Fibroblast of mammary gland (primary cell): ENCODE measurements around the gene LPO.

Experiments used
- DNase-seq: peaks from one replicate; pipeline ENCODE4 v3.0.0-alpha.2; 2010; ENCODE audit warnings: low read depth
- H3K4me3 ChIP-seq: 2 replicates; pipeline ENCODE4 v1.5.1; 2011; ENCODE audit warnings: low read depth, mild to moderate bottlenecking, low read length, moderate library complexity; ENCODE audit not compliant: control insufficient read depth
- CTCF ChIP-seq: conservative IDR thresholded peaks from 2 replicates; pipeline ENCODE4 v1.5.1; 2011; ENCODE audit warnings: low read depth, low read length, inconsistent platforms; ENCODE audit not compliant: control insufficient read depth, insufficient read depth

The LPO gene

GRCh38 chr17:58269557-58270291 is 31.3 kb downstream of the LPO start:
- DNase-seq = no peak
- TF ChIP-seq CTCF = no peak

GRCh38 chr17:58270476-58271215 is 32.3 kb downstream of the LPO start:
- DNase-seq = no peak
- no peak overlapping the region for H3K4me3 ChIP-seq
- TF ChIP-seq CTCF = no peak

More at GRCh38 chr17:58269557-58270291, 31.3 kb downstream of the LPO start:
- no peak overlapping the region for H3K4me3 ChIP-seq

- no peak overlapping the region for H3K4me3 ChIP-seq
- DNase-seq = no peak
- TF ChIP-seq CTCF = no peak
Measured at GRCh38 chr17:58271216-58271931, 33.0 kb downstream of the LPO start.

- no peak for DNase-seq
- no peak overlapping the region for H3K4me3 ChIP-seq
- no peak for TF ChIP-seq CTCF
Measured at GRCh38 chr17:58272367-58273280, 34.2 kb downstream of the LPO start.

GRCh38 chr17:58273453-58274104 is 35.2 kb downstream of the LPO start:
- no peak overlapping the region for H3K4me3 ChIP-seq
- TF ChIP-seq CTCF = no peak
- no peak for DNase-seq
